Pancreas (tissue), 10 donors: ENCODE data around the gene PPP3CB. TPM values are rescaled to one million over a fixed set of nuclear protein-coding genes. Genes with fewer than 3 reads are reported as not detected.

Source experiments
- ATAC-seq, 4 donors: fragments of 200-7000 bp; cut with Tn5 transposase; one replicate each; pipeline versions ENCODE4 v1.8.0 to v1.9.1; 2020; ENCODE audit warnings: mild to moderate bottlenecking in 4 of 4, moderate library complexity in 4 of 4
- DNase-seq, 6 donors: peaks; one replicate each; pipeline ENCODE4 v3.0.0-alpha.2; 2020
- FAIRE-seq: peaks from 2 replicates; lab custom pipeline; 2012; peaks lifted over from hg19 to GRCh38; lab: Jason Lieb, UNC
- H3K27ac ChIP-seq, 4 donors: fragments of 200-600 bp; sonication (generic); 1 replicate in 3 of 4; 2 replicates in 1 of 4; pipeline versions ENCODE4 v1.5.0 to v1.8.0; 2020
- H3K27me3 ChIP-seq, 4 donors: fragments of 200-600 bp; one replicate each; pipeline ENCODE4 v1.8.0; 2021
- H3K36me3 ChIP-seq, 3 donors: fragments of 200-600 bp; sonication (generic) in 1 of 3; one replicate each; pipeline versions ENCODE4 v1.5.0 to v1.8.0; 2020 to 2021
- H3K4me1 ChIP-seq, 3 donors: fragments of 200-600 bp; one replicate each; pipeline ENCODE4 v1.8.0; 2021
- H3K4me3 ChIP-seq, 4 donors: fragments of 200-600 bp; sonication (generic) in 2 of 4; one replicate each; pipeline versions ENCODE4 v1.5.0 to v1.8.0; 2020 to 2021
- H3K9me3 ChIP-seq, 4 donors: fragments of 200-600 bp; one replicate each; pipeline ENCODE4 v1.8.0; 2021
- CTCF ChIP-seq, 4 donors: fragments of 200-600 bp; sonication (generic) in 3 of 4; IDR thresholded peaks; one replicate each; pipeline versions ENCODE4 v1.5.0 to v1.8.0; 2021; ENCODE audit warnings: antibody characterized with exemption in 4 of 4
- WGBS, 2 donors: extraction: QIAGEN DNeasy Blood & Tissue Kit; methylation state at CpG; one replicate each; pipeline ENCODE4 v1.1.7; 2013; 5-methylcytosine and 5-hydroxymethylcytosine counted together
- intact Hi-C, 3 donors: fragments of 100-400 bp; cut with DNase I; formaldehyde crosslinking; loops; one replicate each; pipeline versions ENCODE4 v1.11.1 to v1.14.2; 2022
- polyA plus RNA-seq, 2 donors: library from polyadenylated mRNA; stranded (reverse); fragments of 200-250 nt; gene quantifications; one replicate each; pipeline ENCODE4 v1.2.3, GENCODE V29; 2013
- total RNA-seq, 6 donors: library from RNA; stranded (reverse); fragmentation: NEBNext Ultra II Directional in 4 of 6; extraction: Animal tissue kit (Norgen Biotek cat#: 25700) in 4 of 6; gene quantifications; one replicate each; pipeline versions ENCODE4 v1.2.1 to v1.2.4, GENCODE V29; 2021 to 2023
- donor health status: healthy with polysubstance abuse.
- donor health status: DM: no; HTN: no; CAD: no; lungs with moderate emphysema.
- donor health status: DM: no; HTN: no; CAD: no.
- donor health status: control.
- donor health status: control.
- donor health status: Bipolar disorder and iron deficiency.
- donor health status: DM: yes; HTN: yes; CAD: no.
- donor health status: DM: no; HTN: no; CAD: no.
- donor health status: DM: no; HTN: no; CAD: no.
- donor health status: DM: yes; HTN: yes; CAD: no.

The PPP3CB gene
- total and polyA plus RNA-seq, 8 donors = 13.6 to 29.9 (median 18.5) TPM

- FAIRE-seq (no peak), DNase-seq (no peak), ATAC-seq (no peak)
- no peaks in the 10 kb centered on the region for H3K9me3 ChIP-seq
- TF ChIP-seq CTCF (IDR thresholded peaks at IDR 0.05) = no peak
- intact Hi-C loops = no loop called here
- H3K4me3 ChIP-seq = peak overlapping the region in 1 of 4 donors; percentile 77
- H3K4me1 ChIP-seq = peaks cover 0 to 34% (median 11%) of the 10 kb centered on the region in 3 donors
- WGBS, 2 donors = 92 to 93% methylated on average over 15 of the region's 15 CpGs
- H3K27ac ChIP-seq = no peak overlapping the region
- no peaks in the 10 kb centered on the region for H3K27me3 ChIP-seq
- peaks cover 0 to 8% (median 0%) of the 10 kb centered on the region in 3 donors for H3K36me3 ChIP-seq
Measured at GRCh38 chr10:73494213-73494612, 1.6 kb downstream of the PPP3CB start.

- DNase-seq = no peak
- WGBS, 2 donors = 27 to 32% methylated on average over 2 of the region's 2 CpGs
- ATAC-seq = no peak
- Histone ChIP-seq H3K4me1 (peaks cover 0 to 34% (median 11%) of the 10 kb centered on the region in 3 donors), H3K27ac (no peak overlapping the region), H3K27me3 (no peaks in the 10 kb centered on the region), H3K4me3 (no peak overlapping the region), H3K36me3 (peaks cover 0 to 4% (median 0%) of the 10 kb centered on the region in 3 donors), H3K9me3 (no peaks in the 10 kb centered on the region)
- intact Hi-C loops = no loop called here
- FAIRE-seq = no peak
- TF ChIP-seq CTCF (IDR thresholded peaks at IDR 0.05) = no peak
Measured at GRCh38 chr10:73493781-73494180, 2.0 kb downstream of the PPP3CB start.

GRCh38 chr10:73486601-73487000, 9.2 kb downstream of the PPP3CB start:
- 96 to 98% methylated on average over 4 of the region's 4 CpGs for WGBS, 2 donors
- intact Hi-C loops = no loop called here
- no peak overlapping the region for H3K27ac ChIP-seq
- peaks cover 0 to 6% (median 0%) of the 10 kb centered on the region in 3 donors for H3K36me3 ChIP-seq
- FAIRE-seq = no peak
- H3K4me1 ChIP-seq = peaks cover 0 to 10% (median 0%) of the 10 kb centered on the region in 3 donors
- H3K9me3 ChIP-seq = no peaks in the 10 kb centered on the region
- no peak for TF ChIP-seq CTCF (IDR thresholded peaks at IDR 0.05)
- DNase-seq = no peak
- ATAC-seq = no peak
- no peaks in the 10 kb centered on the region for H3K27me3 ChIP-seq
- H3K4me3 ChIP-seq = no peak overlapping the region

GRCh38 chr10:73485320-73485719, 10.5 kb downstream of the PPP3CB start:
- no peak for TF ChIP-seq CTCF (IDR thresholded peaks at IDR 0.05)
- ATAC-seq (no peak), DNase-seq (no peak), FAIRE-seq (no peak)
- H3K4me3 ChIP-seq = no peak overlapping the region
- 75 to 78% methylated on average over 1 of the region's 1 CpG for WGBS, 2 donors
- peaks cover 0 to 5% (median 0%) of the 10 kb centered on the region in 3 donors for H3K4me1 ChIP-seq
- intact Hi-C loops = no loop called here
- H3K9me3 ChIP-seq = no peaks in the 10 kb centered on the region
- H3K27me3 ChIP-seq = no peaks in the 10 kb centered on the region
- H3K36me3 ChIP-seq = peaks cover 0 to 6% (median 0%) of the 10 kb centered on the region in 3 donors
- no peak overlapping the region for H3K27ac ChIP-seq

- Histone ChIP-seq H3K4me3 (no peak overlapping the region), H3K9me3 (no peaks in the 10 kb centered on the region), H3K27me3 (no peaks in the 10 kb centered on the region), H3K36me3 (peaks cover 0 to 18% (median 0%) of the 10 kb centered on the region in 3 donors), H3K4me1 (no peaks in the 10 kb centered on the region), H3K27ac (no peak overlapping the region)
- no peak for ATAC-seq
- no peak for FAIRE-seq
- 83 to 91% methylated on average over 7 of the region's 7 CpGs for WGBS, 2 donors
- no peak for DNase-seq
- TF ChIP-seq CTCF (IDR thresholded peaks at IDR 0.05) = no peak
- intact Hi-C loops = no loop called here
Measured at GRCh38 chr10:73480158-73480557, 15.7 kb downstream of the PPP3CB start.
